Myocyte (in vitro differentiated cells): ENCODE measurements around the gene COPE. TPM values are rescaled to one million over a fixed set of nuclear protein-coding genes. Genes with fewer than 3 reads are reported as not detected.
"Not testable (repeated sequence)": the region's sequence is repeated elsewhere in the genome, so short reads cannot be mapped to it uniquely, and the experiment has no call there.

Source experiments
- DNase-seq: peaks from one replicate; pipeline ENCODE4 v3.0.0-alpha.2; 2012; ENCODE audit warnings: low read depth
- polyA plus RNA-seq: library from polyadenylated mRNA; unstranded; fragments of >200 nt; gene quantifications from one replicate; pipeline ENCODE4 v1.2.1, GENCODE V29; 2012; ENCODE audit warnings: missing spikeins
- total RNA-seq: library from RNA; depleted of rRNA; stranded (reverse); fragments of >200 nt; gene quantifications from 2 replicates; pipeline ENCODE4 v1.2.3, GENCODE V29; 2014

The COPE gene
- total RNA-seq, result 328 and 338 TPM in 2 replicates
- 251 TPM for polyA plus RNA-seq

- DNase-seq, result peak; percentile 100
Measured at GRCh38 chr19:18919086-18919899, at the start of gene COPE, which contains the start of gene DDX49. Gene COPE, minus strand, starts transcription at chr19:18919387. Its CDS starts 39 bp downstream, at chr19:18919348. Gene DDX49, plus strand, starts transcription at chr19:18919715. Its CDS starts 27 bp downstream, at chr19:18919742.

- DNase-seq, result no peak
Measured at GRCh38 chr19:18967358-18968146, 48.4 kb upstream of the COPE start.

GRCh38 chr19:18966307-18966706 lies 47.1 kb upstream of the COPE start:
- DNase-seq, result no peak

- no peak for DNase-seq
Measured at GRCh38 chr19:18964121-18964520, 44.9 kb upstream of the COPE start.

- DNase-seq, result no peak
Measured at GRCh38 chr19:18961767-18962620, 42.8 kb upstream of the COPE start.

- no peak for DNase-seq
Measured at GRCh38 chr19:18960370-18960769, 41.2 kb upstream of the COPE start.

GRCh38 chr19:18955042-18955441 lies 35.9 kb upstream of the COPE start:
- no peak for DNase-seq

GRCh38 chr19:18954094-18954493 lies 34.9 kb upstream of the COPE start:
- DNase-seq, result no peak

- DNase-seq, result not testable (repeated sequence)
Measured at GRCh38 chr19:18952364-18953003, 33.3 kb upstream of the COPE start.

- no peak for DNase-seq
Measured at GRCh38 chr19:18951721-18952281, 32.6 kb upstream of the COPE start.

GRCh38 chr19:18949858-18950257 lies 30.7 kb upstream of the COPE start:
- DNase-seq, result no peak

GRCh38 chr19:18948976-18949356 lies 29.8 kb upstream of the COPE start:
- DNase-seq, result no peak

GRCh38 chr19:18948075-18948975 lies 29.1 kb upstream of the COPE start:
- DNase-seq, result no peak

- no peak for DNase-seq
Measured at GRCh38 chr19:18946918-18947317, 27.7 kb upstream of the COPE start.

GRCh38 chr19:18946335-18946734 lies 27.1 kb upstream of the COPE start:
- DNase-seq, result no peak

GRCh38 chr19:18945297-18945696 lies 26.1 kb upstream of the COPE start:
- DNase-seq, result no peak

- no peak for DNase-seq
Measured at GRCh38 chr19:18943465-18943864, 24.3 kb upstream of the COPE start.

GRCh38 chr19:18942692-18943091 lies 23.5 kb upstream of the COPE start:
- DNase-seq, result no peak

- no peak for DNase-seq
Measured at GRCh38 chr19:18941628-18942354, 22.6 kb upstream of the COPE start.
